SK-N-MC (cell line): ENCODE data around the gene ARFRP1.

Source experiments
- DNase-seq: peaks from one replicate; pipeline ENCODE4 v3.0.0-alpha.2; 2011; ENCODE audit warnings: low read depth, low spot score
- H3K27ac ChIP-seq: fragments of 200-600 bp; sonication (generic); 2 replicates; pipeline ENCODE4 v1.5.1; 2016; ENCODE audit warnings: mixed run types
- H3K36me3 ChIP-seq: fragments of 200-600 bp; sonication (generic); 2 replicates; pipeline ENCODE4 v1.6.1; 2017; ENCODE audit warnings: antibody characterized with exemption, low read length, mixed read lengths; ENCODE audit not compliant: insufficient read depth
- H3K4me3 ChIP-seq: fragments of 200-600 bp; sonication (generic); 2 replicates; pipeline ENCODE4 v1.5.1; 2016
- H3K9ac ChIP-seq: fragments of 200-600 bp; sonication (generic); 2 replicates; pipeline ENCODE4 v1.8.0; 2017; ENCODE audit warnings: mixed run types, mixed read lengths; ENCODE audit not compliant: insufficient read length
- H3K9me3 ChIP-seq: fragments of 200-600 bp; sonication (generic); 2 replicates; pipeline ENCODE4 v1.6.1; 2017; ENCODE audit warnings: low read depth, mild to moderate bottlenecking, antibody characterized with exemption, low read length, moderate library complexity, mixed read lengths
- EZH2 ChIP-seq: fragments of 200-600 bp; sonication (generic); IDR thresholded peaks from one replicate; pipeline ENCODE4 v1.6.1; 2017; ENCODE audit warnings: antibody characterized with exemption
- FOXP2 ChIP-seq: optimal IDR thresholded peaks from 2 replicates; pipeline ENCODE3; 2011; ENCODE audit warnings: mild to moderate bottlenecking, moderate library complexity; ENCODE audit not compliant: insufficient read depth; ENCODE audit errors: extremely low read length, control extremely low read depth
- POLR2AphosphoS5 ChIP-seq: IDR thresholded peaks from 2 replicates; pipeline ENCODE4 v1.6.1; 2012; ENCODE audit warnings: mild to moderate bottlenecking, low read depth, low read length, borderline replicate concordance

ARFRP1 gene

DNA sequence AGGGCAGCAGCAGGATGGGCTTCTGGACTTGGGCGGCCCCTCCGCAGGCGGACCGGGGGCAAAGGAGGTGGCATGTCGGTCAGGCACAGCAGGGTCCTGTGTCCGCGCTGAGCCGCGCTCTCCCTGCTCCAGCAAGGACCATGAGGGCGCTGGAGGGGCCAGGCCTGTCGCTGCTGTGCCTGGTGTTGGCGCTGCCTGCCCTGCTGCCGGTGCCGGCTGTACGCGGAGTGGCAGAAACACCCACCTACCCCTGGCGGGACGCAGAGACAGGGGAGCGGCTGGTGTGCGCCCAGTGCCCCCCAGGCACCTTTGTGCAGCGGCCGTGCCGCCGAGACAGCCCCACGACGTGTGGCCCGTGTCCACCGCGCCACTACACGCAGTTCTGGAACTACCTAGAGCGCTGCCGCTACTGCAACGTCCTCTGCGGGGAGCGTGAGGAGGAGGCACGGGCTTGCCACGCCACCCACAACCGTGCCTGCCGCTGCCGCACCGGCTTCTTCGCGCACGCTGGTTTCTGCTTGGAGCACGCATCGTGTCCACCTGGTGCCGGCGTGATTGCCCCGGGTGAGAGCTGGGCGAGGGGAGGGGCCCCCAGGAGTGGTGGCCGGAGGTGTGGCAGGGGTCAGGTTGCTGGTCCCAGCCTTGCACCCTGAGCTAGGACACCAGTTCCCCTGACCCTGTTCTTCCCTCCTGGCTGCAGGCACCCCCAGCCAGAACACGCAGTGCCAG, 11.0 kb downstream of the ARFRP1 start, which contains the start of gene TNFRSF6B:
TSS of gene TNFRSF6B (plus strand) at position 25 of the 729 bp plus-strand sequence. CDS start at position 141, 116 bp downstream.
- no peak within 1 kb of the TSS for H3K4me3 ChIP-seq
- no peak within 1 kb of the TSS for H3K9ac ChIP-seq
- no peaks in the 10 kb centered on the region for H3K9me3 ChIP-seq
- no peak within 1 kb of the TSS for H3K27ac ChIP-seq
- H3K36me3 ChIP-seq, result no peaks in the 10 kb centered on the region
- DNase-seq, result no peak
- no peak for TF ChIP-seq EZH2
- TF ChIP-seq POLR2AphosphoS5, result no peak
- no peak for TF ChIP-seq FOXP2

DNA sequence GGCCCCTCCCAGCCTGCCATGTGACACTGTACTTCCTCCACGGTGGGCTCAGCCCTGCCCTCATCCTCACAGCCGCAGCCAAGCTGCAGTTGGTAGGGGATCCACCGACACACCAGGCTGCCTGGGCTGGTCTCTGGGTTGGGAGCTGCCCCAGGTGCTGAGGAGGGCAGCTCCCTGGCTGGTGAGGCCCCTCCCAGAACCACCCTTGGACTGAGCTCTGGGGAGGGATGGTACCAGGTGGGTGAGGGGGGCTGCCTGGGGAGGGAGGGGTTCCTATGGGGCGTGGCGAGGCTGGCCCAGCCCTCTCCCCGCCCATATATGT, 11.5 kb downstream of the ARFRP1 start:
- no peak for TF ChIP-seq EZH2
- TF ChIP-seq POLR2AphosphoS5, result no peak; the same call in 1 of the 2 replicates
- TF ChIP-seq FOXP2, result no peak
- DNase-seq, result no peak
- Histone ChIP-seq H3K9me3 (no peaks in the 10 kb centered on the region), H3K27ac (no peak overlapping the region), H3K36me3 (no peaks in the 10 kb centered on the region), H3K4me3 (no peak overlapping the region), H3K9ac (no peak overlapping the region)

DNA sequence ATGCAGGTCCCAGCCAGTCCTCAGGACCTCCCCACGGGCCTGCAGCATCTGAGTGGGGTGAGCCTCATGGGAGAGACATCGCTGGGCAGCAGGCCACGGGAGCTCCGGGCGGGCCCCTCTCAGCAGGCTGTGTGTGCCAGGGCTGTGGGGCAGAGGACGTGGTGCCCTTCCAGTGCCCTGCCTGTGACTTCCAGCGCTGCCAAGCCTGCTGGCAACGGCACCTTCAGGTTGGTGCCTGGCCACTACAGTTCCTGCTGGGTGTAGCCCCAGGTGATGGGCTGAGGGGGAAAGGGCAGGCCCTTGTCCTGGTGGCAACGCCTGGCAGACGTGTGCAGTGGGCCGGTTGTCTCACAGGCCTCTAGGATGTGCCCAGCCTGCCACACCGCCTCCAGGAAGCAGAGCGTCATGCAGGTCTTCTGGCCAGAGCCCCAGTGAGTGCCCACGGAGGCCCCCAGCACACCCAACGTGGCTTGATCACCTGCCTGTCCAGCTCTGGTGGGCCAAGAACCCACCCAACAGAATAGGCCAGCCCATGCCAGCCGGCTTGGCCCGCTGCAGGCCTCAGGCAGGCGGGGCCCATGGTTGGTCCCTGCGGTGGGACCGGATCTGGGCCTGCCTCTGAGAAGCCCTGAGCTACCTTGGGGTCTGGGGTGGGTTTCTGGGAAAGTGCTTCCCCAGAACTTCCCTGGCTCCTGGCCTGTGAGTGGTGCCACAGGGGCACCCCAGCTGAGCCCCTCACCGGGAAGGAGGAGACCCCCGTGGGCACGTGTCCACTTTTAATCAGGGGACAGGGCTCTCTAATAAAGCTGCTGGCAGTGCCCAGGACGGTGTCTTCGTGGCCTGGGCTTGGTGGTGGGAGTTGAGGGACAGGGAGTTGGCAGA, 12.1 kb downstream of the ARFRP1 start:
- Histone ChIP-seq H3K27ac (no peak overlapping the region), H3K36me3 (no peaks in the 10 kb centered on the region), H3K4me3 (no peak overlapping the region), H3K9me3 (no peaks in the 10 kb centered on the region), H3K9ac (no peak overlapping the region)
- DNase-seq, result no peak
- TF ChIP-seq POLR2AphosphoS5, result no peak; the same call in 1 of the 2 replicates
- no peak for TF ChIP-seq EZH2
- TF ChIP-seq FOXP2, result no peak

DNA sequence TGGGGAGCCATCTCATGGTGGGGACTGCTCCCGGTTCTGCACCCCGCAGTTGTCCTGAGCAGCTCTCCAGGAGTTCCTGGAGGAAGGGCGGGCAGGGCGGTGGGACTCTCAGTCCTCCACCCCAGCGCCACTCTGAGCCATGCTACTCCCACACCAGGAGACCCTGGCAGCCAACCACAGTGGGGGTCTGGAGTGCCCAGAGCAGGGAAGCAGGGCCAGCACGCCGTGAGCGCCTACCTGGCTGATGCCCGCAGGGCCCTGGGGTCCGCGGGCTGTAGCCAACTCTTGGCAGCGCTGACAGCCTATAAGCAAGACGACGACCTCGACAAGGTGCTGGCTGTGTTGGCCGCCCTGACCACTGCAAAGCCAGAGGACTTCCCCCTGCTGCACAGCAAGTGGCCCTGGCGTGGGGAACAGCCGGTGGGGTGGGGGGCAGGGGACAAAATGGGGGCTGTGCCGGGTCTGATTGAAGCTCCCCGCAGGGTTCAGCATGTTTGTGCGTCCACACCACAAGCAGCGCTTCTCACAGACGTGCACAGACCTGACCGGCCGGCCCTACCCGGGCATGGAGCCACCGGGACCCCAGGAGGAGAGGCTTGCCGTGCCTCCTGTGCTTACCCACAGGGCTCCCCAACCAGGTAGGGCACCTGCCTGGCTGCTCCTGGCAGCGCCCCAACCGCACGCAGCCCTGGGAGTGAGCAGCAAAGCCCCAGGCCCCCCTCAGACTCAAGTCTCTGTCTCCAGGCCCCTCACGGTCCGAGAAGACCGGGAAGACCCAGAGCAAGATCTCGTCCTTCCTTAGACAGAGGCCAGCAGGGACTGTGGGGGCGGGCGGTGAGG, 13.0 kb downstream of the ARFRP1 start:
- Histone ChIP-seq H3K9me3 (no peaks in the 10 kb centered on the region), H3K36me3 (no peaks in the 10 kb centered on the region), H3K9ac (no peak overlapping the region), H3K4me3 (no peak overlapping the region), H3K27ac (no peak overlapping the region)
- TF ChIP-seq POLR2AphosphoS5, result no peak
- TF ChIP-seq FOXP2, result no peak
- no peak for TF ChIP-seq EZH2
- DNase-seq, result no peak

DNA sequence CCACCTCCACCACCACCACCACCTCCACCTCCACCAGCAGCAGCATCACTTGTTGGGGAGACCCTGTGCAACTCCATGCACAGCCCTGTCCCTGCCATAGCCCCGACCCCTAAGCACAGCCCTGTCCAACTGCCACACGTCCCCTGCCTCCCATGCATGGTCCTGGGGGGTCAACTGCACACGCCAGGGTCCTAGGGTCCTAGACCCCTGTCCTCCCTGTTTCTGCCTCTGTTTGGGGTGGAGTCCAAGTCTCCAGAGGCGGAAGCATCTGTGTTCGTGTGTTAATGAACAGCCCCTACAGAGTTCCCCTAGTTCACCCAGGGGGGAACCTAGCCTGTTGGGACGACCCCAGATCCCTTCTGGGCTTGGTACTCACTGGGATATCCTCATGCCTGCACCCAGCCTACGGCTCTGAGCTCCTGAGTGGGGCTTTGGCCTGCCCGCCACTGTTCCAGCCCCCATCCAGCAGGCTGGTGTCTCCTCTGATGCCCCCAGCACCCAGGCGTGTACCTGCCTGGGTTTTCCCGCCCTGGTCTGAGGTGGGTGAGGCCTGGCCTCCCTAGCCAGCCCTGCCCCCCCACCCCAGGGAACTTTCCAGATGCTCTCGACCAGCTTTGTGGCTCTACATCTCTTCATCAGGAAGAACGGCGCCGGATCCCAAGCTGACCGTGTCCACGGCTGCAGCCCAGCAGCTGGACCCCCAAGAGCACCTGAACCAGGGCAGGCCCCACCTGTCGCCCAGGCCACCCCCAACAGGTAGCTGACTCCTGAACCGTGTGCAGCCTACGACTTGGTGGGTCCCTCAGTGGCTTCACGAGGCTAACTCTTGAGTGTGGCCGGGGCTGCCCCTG, 13.8 kb downstream of the ARFRP1 start:
- TF ChIP-seq POLR2AphosphoS5 (no peak), FOXP2 (no peak), EZH2 (no peak)
- Histone ChIP-seq H3K9me3 (no peaks in the 10 kb centered on the region), H3K36me3 (no peaks in the 10 kb centered on the region), H3K27ac (no peak overlapping the region), H3K9ac (no peak overlapping the region), H3K4me3 (no peak overlapping the region)
- DNase-seq, result no peak

DNA sequence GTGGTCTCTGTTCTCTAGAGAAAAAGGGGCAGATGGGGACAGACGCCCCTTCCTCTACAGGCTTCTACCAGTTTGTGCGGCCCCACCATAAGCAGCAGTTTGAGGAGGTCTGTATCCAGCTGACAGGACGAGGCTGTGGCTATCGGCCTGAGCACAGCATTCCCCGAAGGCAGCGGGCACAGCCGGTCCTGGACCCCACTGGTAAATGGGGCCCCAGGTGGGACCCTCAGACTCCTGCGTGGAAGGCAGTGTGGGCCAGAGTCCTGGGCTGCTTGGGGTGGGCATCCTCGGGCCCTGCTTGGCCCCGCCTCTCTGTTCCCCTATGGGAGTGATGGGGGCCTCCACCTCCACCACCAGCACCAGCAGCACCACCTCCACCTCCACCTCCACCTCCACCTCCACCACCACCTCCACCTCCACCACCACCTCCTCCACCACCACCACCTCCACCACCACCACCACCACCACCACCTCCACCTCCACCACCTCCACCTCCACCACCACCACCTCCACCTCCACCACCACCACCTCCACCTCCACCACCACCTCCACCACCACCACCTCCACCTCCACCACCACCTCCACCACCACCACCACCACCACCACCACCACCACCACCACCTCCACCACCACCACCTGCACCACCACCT, 14.6 kb downstream of the ARFRP1 start:
- TF ChIP-seq EZH2 (no peak), FOXP2 (no peak), POLR2AphosphoS5 (no peak)
- H3K4me3 ChIP-seq, result no peak overlapping the region
- no peak for DNase-seq
- 0 out of 2 replicates have a peak overlapping the region, but pooled peaks have one; percentile 13 for H3K27ac ChIP-seq
- H3K9me3 ChIP-seq, result no peaks in the 10 kb centered on the region
- no peak overlapping the region for H3K9ac ChIP-seq
- no peaks in the 10 kb centered on the region for H3K36me3 ChIP-seq
